ENCODE results near the gene TSPY3.
"Not testable (repeated sequence)": the region's sequence is repeated elsewhere in the genome, so short reads cannot be mapped to it uniquely, and the experiment has no call there.

DNA sequence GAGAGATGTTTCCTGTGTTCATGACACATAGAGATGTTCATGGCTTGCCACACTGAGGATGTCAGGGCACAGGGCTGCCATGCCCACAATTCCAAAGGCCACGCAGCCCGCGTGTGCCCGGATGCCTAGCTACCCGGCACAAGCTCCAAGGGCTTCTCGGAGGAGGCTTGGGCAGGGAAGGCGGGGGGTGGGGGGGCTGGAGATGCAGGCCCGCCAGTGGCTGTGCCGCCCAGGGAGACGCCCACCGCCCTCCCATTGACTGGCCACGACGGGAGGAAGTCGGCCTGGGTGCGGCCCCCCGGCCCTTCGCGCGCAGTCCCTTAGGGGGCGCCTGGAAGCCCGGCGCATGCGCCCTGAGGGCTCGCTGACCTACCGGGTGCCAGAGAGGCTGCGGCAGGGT, at the start of gene TSPY3:
- TF ChIP-seq, protein P1, sequence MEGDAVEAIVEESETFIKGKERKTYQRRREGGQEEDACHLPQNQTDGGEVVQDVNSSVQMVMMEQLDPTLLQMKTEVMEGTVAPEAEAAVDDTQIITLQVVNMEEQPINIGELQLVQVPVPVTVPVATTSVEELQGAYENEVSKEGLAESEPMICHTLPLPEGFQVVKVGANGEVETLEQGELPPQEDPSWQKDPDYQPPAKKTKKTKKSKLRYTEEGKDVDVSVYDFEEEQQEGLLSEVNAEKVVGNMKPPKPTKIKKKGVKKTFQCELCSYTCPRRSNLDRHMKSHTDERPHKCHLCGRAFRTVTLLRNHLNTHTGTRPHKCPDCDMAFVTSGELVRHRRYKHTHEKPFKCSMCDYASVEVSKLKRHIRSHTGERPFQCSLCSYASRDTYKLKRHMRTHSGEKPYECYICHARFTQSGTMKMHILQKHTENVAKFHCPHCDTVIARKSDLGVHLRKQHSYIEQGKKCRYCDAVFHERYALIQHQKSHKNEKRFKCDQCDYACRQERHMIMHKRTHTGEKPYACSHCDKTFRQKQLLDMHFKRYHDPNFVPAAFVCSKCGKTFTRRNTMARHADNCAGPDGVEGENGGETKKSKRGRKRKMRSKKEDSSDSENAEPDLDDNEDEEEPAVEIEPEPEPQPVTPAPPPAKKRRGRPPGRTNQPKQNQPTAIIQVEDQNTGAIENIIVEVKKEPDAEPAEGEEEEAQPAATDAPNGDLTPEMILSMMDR (conservative IDR thresholded peaks at IDR 0.05 in 1 of 2, IDR thresholded peaks at IDR 0.05 in 1 of 2; ENCODE audit: low read depth in 1 of 2, low read length in 2 of 2): not testable (repeated sequence)
- not testable (repeated sequence) for TF ChIP-seq EZH2 (IDR thresholded peaks at IDR 0.05; ENCODE audit: low read length, missing control alignments)

Data from fibroblast of lung (primary cell).